A549 (cell line): Measurements from ENCODE around the gene GLTPD2.
A peak's percentile ranks its signal among the peaks of the same experiment; 100 is the strongest.

Source experiments
- BHLHE40 ChIP-seq: IDR thresholded peaks from 2 replicates; pipeline ENCODE4 v1.6.1; 2012; ENCODE audit warnings: low read depth, low read length, inconsistent platforms
- KDM1A ChIP-seq: fragments of 200-600 bp; sonication (generic); IDR thresholded peaks from 2 replicates; pipeline ENCODE4 v1.6.1; 2016; ENCODE audit warnings: low read depth, mild to moderate bottlenecking
- POLR2A ChIP-seq: IDR thresholded peaks from 2 replicates; pipeline ENCODE4 v1.6.1; 2012; ENCODE audit warnings: mild to moderate bottlenecking, low read length
- RCOR1 ChIP-seq: fragments of 150-350 bp; IDR thresholded peaks from 2 replicates; pipeline ENCODE4 v1.6.1; 2014; ENCODE audit warnings: antibody characterized with exemption, low read length, low read depth

GRCh38 chr17:4785311-4786105, 3.3 kb upstream of the GLTPD2 start:
- no peak for TF ChIP-seq BHLHE40
- TF ChIP-seq RCOR1: no peak
- peak; percentile 25; the same call in 1 of the 2 replicates for TF ChIP-seq POLR2A
- no peak for TF ChIP-seq KDM1A
